MM.1S (cell line): ENCODE data around the gene BCL3.

Experiments used
- CTCF ChIP-seq: fragments of 300-600 bp; sonication (generic); IDR thresholded peaks from 2 replicates; pipeline ENCODE4 v1.5.1; 2016; ENCODE audit warnings: antibody characterized with exemption, low read length, mixed read lengths
- EZH2 ChIP-seq: fragments of 300-600 bp; sonication (generic); optimal IDR thresholded peaks from 2 replicates; pipeline ENCODE3; 2017; ENCODE audit warnings: low read depth, mild to moderate bottlenecking, antibody characterized with exemption, low read length, mixed read lengths
- EZH2phosphoT487 ChIP-seq: fragments of 300-600 bp; sonication (generic); IDR thresholded peaks from 2 replicates; pipeline ENCODE4 v1.6.1; 2018; ENCODE audit warnings: antibody characterized with exemption, low read length

- TF ChIP-seq CTCF (no peak), EZH2 (no peak), EZH2phosphoT487 (no peak)
Measured at GRCh38 chr19:44719262-44719701, 29.2 kb upstream of the BCL3 start.
